ENCODE measurements around the gene VPS13D. TPM values are rescaled to one million over a fixed set of nuclear protein-coding genes. Genes with fewer than 3 reads are reported as not detected.

VPS13D gene
- polyA plus RNA-seq, 3 donors: 3.6 to 20.2 (median 5.1) TPM

- H3K4me1 ChIP-seq (ENCODE audit: control insufficient read depth in 1 of 2, insufficient read depth in 2 of 2, low read length in 2 of 2): peaks cover 32 to 49% of the 10 kb centered on the region in 2 donors
- H3K4me3 Mint-ChIP-seq: no peak overlapping the region
- 0% methylated on average over 2 of the region's 11 CpGs for WGBS (ENCODE audit: insufficient coverage)
- peaks cover 4 to 51% of the 10 kb centered on the region in 2 donors for H3K36me3 ChIP-seq (replicated peaks in 1 of 2; ENCODE audit: control insufficient read depth in 1 of 2, insufficient read depth in 2 of 2, low read length in 2 of 2)
- peak overlapping the region in 1 of 7 donors; percentile 70 for H3K27ac Mint-ChIP-seq
- H3K27me3 Mint-ChIP-seq (ENCODE audit: low read depth in 3 of 3): no peaks in the 10 kb centered on the region
- H4K20me1 ChIP-seq (ENCODE audit: insufficient read depth, low read length): peaks cover 3% of the 10 kb centered on the region
- H3K9me3 ChIP-seq (replicated peaks in 1 of 2; ENCODE audit: control insufficient read depth in 1 of 2, insufficient read depth in 1 of 2, low read length in 2 of 2): no peaks in the 10 kb centered on the region
- H3K4me1 Mint-ChIP-seq: peaks cover 49% of the 10 kb centered on the region
- no peaks in the 10 kb centered on the region for H3K9me3 Mint-ChIP-seq
- no peak overlapping the region for H3K9ac ChIP-seq (ENCODE audit: insufficient read depth, low read length, poor library complexity, severe bottlenecking)
- intact Hi-C loops (cut with micrococcal nuclease): no loop called here
- DNase-seq: no peak
- peaks cover 53 to 58% of the 10 kb centered on the region in 2 donors for H3K36me3 Mint-ChIP-seq
- H2AFZ ChIP-seq (ENCODE audit: insufficient read depth, low read depth, low read length, poor library complexity, severe bottlenecking): no peak overlapping the region
- H3K79me2 ChIP-seq (ENCODE audit: insufficient read depth, low read length): no peaks in the 10 kb centered on the region
- TF ChIP-seq CTCF (IDR thresholded peaks at IDR 0.05): no peak
- no peak overlapping the region for H3K27ac ChIP-seq (ENCODE audit: low read depth in 1 of 2, low read length in 2 of 2)
- no peaks in the 10 kb centered on the region for H3K27me3 ChIP-seq (ENCODE audit: control insufficient read depth in 2 of 2, insufficient read depth in 2 of 2, low read length in 2 of 2)
- no peak overlapping the region for H3K4me2 ChIP-seq (replicated peaks; ENCODE audit: extremely low read depth, low read length, poor library complexity, severe bottlenecking)
- no peak overlapping the region for H3K4me3 ChIP-seq (replicated peaks in 1 of 3; ENCODE audit: low read depth in 2 of 3, low read length in 3 of 3)
Measured at GRCh38 chr1:12478612-12478985, 248.8 kb downstream of the VPS13D start.

DNA sequence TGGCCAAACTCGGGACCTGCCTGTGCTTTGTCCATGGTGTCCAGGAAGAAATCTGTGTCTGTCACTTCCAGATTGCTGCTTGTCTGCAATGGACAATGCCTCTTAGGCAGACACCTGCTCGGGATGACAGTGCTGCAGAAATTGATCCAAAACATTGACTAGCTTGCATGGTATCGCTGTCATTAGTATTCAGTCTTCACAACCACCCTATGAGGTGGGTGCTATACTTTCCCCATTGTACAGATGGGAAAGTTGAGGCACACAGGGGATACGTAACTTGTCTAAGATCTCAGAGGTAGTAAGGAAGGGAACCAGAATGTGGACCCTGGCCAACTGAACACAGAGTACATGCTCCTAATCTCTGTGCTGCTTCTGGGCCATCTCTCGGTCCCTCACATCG, 249.5 kb downstream of the VPS13D start:
- Mint-ChIP-seq H3K27ac (no peak overlapping the region), H3K4me3 (peak overlapping the region in 1 of 2 donors; percentile 16), H3K9me3 (no peaks in the 10 kb centered on the region), H3K27me3 (ENCODE audit: low read depth in 3 of 3) (no peaks in the 10 kb centered on the region), H3K4me1 (peaks cover 44% of the 10 kb centered on the region), H3K36me3 (peaks cover 57% of the 10 kb centered on the region in 2 donors)
- Histone ChIP-seq H3K27ac (ENCODE audit: low read depth in 1 of 2, low read length in 2 of 2) (no peak overlapping the region), H3K4me2 (replicated peaks; ENCODE audit: extremely low read depth, low read length, poor library complexity, severe bottlenecking) (no peak overlapping the region), H2AFZ (ENCODE audit: insufficient read depth, low read depth, low read length, poor library complexity, severe bottlenecking) (no peak overlapping the region), H3K9me3 (replicated peaks in 1 of 2; ENCODE audit: control insufficient read depth in 1 of 2, insufficient read depth in 1 of 2, low read length in 2 of 2) (no peaks in the 10 kb centered on the region), H3K79me2 (ENCODE audit: insufficient read depth, low read length) (no peaks in the 10 kb centered on the region), H3K9ac (ENCODE audit: insufficient read depth, low read length, poor library complexity, severe bottlenecking) (no peak overlapping the region), H3K36me3 (replicated peaks in 1 of 2; ENCODE audit: control insufficient read depth in 1 of 2, insufficient read depth in 2 of 2, low read length in 2 of 2) (peaks cover 4 to 50% of the 10 kb centered on the region in 2 donors), H3K27me3 (ENCODE audit: control insufficient read depth in 2 of 2, insufficient read depth in 2 of 2, low read length in 2 of 2) (no peaks in the 10 kb centered on the region), H3K4me3 (replicated peaks in 1 of 3; ENCODE audit: low read depth in 2 of 3, low read length in 3 of 3) (no peak overlapping the region), H4K20me1 (ENCODE audit: insufficient read depth, low read length) (peaks cover 6% of the 10 kb centered on the region), H3K4me1 (ENCODE audit: control insufficient read depth in 1 of 2, insufficient read depth in 2 of 2, low read length in 2 of 2) (peaks cover 32 to 44% of the 10 kb centered on the region in 2 donors)
- no peak for DNase-seq
- no peak for TF ChIP-seq CTCF (IDR thresholded peaks at IDR 0.05)
- 100% methylated on average over 2 of the region's 6 CpGs for WGBS (ENCODE audit: insufficient coverage)
- intact Hi-C loops (cut with micrococcal nuclease): no loop called here

All from CD14-positive monocyte (primary cell).